ENCODE data around the gene CASR.

Gene CASR

DNA sequence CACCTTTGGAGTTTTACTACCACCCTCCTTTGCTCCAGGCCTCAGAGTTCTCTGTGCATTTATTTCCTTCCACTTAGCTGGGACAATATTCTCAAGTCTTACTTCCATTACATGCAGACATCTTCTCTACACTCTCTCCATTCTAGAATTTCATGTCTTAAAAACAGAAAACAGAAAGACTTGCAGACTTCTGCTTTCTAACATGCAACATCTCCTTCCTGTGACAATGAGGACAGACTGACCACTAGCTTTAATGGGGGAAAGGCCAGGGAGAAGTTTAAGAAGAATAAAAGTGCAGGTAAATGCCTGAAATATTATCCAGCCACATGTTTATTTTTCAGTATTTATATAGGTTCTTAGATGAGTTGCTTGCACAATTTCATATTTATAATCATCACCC, 124.5 kb downstream of the CASR start (continued):
- TF ChIP-seq, protein P1, sequence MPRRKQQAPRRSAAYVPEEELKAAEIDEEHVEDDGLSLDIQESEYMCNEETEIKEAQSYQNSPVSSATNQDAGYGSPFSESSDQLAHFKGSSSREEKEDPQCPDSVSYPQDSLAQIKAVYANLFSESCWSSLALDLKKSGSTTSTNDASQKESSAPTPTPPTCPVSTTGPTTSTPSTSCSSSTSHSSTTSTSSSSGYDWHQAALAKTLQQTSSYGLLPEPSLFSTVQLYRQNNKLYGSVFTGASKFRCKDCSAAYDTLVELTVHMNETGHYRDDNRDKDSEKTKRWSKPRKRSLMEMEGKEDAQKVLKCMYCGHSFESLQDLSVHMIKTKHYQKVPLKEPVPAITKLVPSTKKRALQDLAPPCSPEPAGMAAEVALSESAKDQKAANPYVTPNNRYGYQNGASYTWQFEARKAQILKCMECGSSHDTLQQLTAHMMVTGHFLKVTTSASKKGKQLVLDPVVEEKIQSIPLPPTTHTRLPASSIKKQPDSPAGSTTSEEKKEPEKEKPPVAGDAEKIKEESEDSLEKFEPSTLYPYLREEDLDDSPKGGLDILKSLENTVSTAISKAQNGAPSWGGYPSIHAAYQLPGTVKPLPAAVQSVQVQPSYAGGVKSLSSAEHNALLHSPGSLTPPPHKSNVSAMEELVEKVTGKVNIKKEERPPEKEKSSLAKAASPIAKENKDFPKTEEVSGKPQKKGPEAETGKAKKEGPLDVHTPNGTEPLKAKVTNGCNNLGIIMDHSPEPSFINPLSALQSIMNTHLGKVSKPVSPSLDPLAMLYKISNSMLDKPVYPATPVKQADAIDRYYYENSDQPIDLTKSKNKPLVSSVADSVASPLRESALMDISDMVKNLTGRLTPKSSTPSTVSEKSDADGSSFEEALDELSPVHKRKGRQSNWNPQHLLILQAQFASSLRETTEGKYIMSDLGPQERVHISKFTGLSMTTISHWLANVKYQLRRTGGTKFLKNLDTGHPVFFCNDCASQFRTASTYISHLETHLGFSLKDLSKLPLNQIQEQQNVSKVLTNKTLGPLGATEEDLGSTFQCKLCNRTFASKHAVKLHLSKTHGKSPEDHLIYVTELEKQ (tag by site-specific recombination; IDR thresholded peaks at IDR 0.05; ENCODE audit: borderline replicate concordance), result no peak
- TF ChIP-seq KLF7 (tag by site-specific recombination; IDR thresholded peaks at IDR 0.05; ENCODE audit: borderline replicate concordance), result no peak
- no peak for TF ChIP-seq ZBTB20 (tag by site-specific recombination; IDR thresholded peaks at IDR 0.05)
- TF ChIP-seq ZBTB1 (tag by site-specific recombination; IDR thresholded peaks at IDR 0.05), result no peak
- TF ChIP-seq, protein P2, sequence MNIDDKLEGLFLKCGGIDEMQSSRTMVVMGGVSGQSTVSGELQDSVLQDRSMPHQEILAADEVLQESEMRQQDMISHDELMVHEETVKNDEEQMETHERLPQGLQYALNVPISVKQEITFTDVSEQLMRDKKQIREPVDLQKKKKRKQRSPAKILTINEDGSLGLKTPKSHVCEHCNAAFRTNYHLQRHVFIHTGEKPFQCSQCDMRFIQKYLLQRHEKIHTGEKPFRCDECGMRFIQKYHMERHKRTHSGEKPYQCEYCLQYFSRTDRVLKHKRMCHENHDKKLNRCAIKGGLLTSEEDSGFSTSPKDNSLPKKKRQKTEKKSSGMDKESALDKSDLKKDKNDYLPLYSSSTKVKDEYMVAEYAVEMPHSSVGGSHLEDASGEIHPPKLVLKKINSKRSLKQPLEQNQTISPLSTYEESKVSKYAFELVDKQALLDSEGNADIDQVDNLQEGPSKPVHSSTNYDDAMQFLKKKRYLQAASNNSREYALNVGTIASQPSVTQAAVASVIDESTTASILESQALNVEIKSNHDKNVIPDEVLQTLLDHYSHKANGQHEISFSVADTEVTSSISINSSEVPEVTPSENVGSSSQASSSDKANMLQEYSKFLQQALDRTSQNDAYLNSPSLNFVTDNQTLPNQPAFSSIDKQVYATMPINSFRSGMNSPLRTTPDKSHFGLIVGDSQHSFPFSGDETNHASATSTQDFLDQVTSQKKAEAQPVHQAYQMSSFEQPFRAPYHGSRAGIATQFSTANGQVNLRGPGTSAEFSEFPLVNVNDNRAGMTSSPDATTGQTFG (tag by site-specific recombination; IDR thresholded peaks at IDR 0.05; ENCODE audit: borderline replicate concordance), result no peak
- no peak for TF ChIP-seq ZNF423 (tag by site-specific recombination; IDR thresholded peaks at IDR 0.05)
- no peak for TF ChIP-seq BCL11B (tag by site-specific recombination; IDR thresholded peaks at IDR 0.05; ENCODE audit: low read depth)

DNA sequence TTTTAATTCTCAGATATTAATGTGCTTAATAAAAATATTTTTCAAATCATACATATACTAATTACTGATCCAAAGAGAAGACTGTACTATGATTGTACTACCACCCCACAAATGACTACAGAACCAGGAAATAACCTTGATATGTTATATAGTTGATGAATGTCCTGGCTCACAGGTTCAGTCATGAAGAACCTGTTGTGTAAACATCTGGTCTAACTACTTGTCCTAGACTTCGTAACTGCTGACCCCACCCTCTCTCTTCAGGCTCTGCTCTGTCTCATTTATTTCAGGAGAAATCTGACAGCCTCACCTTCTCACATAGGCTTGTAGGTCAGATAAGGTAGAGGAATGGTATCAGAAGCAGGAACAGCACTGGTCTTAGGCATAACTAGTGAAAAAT, 126.9 kb downstream of the CASR start:
- CTCF ChIA-PET, result no interaction called here
- TF ChIP-seq ZNF529 (tag by site-specific recombination; IDR thresholded peaks at IDR 0.05; ENCODE audit: insufficient replicate concordance) (no peak), ZNF157 (tag by site-specific recombination; IDR thresholded peaks at IDR 0.05) (no peak), ZNF777 (tag by site-specific recombination; IDR thresholded peaks at IDR 0.05; ENCODE audit: borderline replicate concordance) (no peak), ZNF747 (tag by site-specific recombination; IDR thresholded peaks at IDR 0.05) (no peak), SP3 (tag by site-specific recombination; IDR thresholded peaks at IDR 0.05) (no peak), ZBTB17 (tag by site-specific recombination; IDR thresholded peaks at IDR 0.05) (no peak), ZNF623 (tag by site-specific recombination; IDR thresholded peaks at IDR 0.05) (no peak), ZSCAN30 (tag by site-specific recombination; IDR thresholded peaks at IDR 0.05) (no peak), ZNF677 (tag by site-specific recombination; IDR thresholded peaks at IDR 0.05) (no peak), ZNF549 (tag by site-specific recombination; IDR thresholded peaks at IDR 0.05) (no peak), BCL11B (tag by site-specific recombination; IDR thresholded peaks at IDR 0.05; ENCODE audit: low read depth) (no peak), KLF10 (tag by site-specific recombination; IDR thresholded peaks at IDR 0.05) (no peak), KLF9 (tag by site-specific recombination; IDR thresholded peaks at IDR 0.05; ENCODE audit: low read depth) (no peak)
- TF ChIP-seq, protein P1 (tag by site-specific recombination; IDR thresholded peaks at IDR 0.05; ENCODE audit: borderline replicate concordance), result no peak
- TF ChIP-seq, protein P3, sequence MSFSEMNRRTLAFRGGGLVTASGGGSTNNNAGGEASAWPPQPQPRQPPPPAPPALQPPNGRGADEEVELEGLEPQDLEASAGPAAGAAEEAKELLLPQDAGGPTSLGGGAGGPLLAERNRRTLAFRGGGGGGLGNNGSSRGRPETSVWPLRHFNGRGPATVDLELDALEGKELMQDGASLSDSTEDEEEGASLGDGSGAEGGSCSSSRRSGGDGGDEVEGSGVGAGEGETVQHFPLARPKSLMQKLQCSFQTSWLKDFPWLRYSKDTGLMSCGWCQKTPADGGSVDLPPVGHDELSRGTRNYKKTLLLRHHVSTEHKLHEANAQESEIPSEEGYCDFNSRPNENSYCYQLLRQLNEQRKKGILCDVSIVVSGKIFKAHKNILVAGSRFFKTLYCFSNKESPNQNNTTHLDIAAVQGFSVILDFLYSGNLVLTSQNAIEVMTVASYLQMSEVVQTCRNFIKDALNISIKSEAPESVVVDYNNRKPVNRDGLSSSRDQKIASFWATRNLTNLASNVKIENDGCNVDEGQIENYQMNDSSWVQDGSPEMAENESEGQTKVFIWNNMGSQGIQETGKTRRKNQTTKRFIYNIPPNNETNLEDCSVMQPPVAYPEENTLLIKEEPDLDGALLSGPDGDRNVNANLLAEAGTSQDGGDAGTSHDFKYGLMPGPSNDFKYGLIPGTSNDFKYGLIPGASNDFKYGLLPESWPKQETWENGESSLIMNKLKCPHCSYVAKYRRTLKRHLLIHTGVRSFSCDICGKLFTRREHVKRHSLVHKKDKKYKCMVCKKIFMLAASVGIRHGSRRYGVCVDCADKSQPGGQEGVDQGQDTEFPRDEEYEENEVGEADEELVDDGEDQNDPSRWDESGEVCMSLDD (tag by site-specific recombination; IDR thresholded peaks at IDR 0.05), result no peak
- TF ChIP-seq, protein P4, sequence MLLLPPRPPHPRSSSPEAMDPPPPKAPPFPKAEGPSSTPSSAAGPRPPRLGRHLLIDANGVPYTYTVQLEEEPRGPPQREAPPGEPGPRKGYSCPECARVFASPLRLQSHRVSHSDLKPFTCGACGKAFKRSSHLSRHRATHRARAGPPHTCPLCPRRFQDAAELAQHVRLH (tag by site-specific recombination; IDR thresholded peaks at IDR 0.05), result no peak
- TF ChIP-seq, protein P5, sequence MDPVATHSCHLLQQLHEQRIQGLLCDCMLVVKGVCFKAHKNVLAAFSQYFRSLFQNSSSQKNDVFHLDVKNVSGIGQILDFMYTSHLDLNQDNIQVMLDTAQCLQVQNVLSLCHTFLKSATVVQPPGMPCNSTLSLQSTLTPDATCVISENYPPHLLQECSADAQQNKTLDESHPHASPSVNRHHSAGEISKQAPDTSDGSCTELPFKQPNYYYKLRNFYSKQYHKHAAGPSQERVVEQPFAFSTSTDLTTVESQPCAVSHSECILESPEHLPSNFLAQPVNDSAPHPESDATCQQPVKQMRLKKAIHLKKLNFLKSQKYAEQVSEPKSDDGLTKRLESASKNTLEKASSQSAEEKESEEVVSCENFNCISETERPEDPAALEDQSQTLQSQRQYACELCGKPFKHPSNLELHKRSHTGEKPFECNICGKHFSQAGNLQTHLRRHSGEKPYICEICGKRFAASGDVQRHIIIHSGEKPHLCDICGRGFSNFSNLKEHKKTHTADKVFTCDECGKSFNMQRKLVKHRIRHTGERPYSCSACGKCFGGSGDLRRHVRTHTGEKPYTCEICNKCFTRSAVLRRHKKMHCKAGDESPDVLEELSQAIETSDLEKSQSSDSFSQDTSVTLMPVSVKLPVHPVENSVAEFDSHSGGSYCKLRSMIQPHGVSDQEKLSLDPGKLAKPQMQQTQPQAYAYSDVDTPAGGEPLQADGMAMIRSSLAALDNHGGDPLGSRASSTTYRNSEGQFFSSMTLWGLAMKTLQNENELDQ (tag by site-specific recombination; IDR thresholded peaks at IDR 0.05; ENCODE audit: low read depth), result no peak

More for the DNA sequence above, 126.9 kb downstream of the CASR start:
- H3K36me3 ChIP-seq (ENCODE audit: control insufficient read depth in 2 of 2, insufficient read depth in 1 of 2, low read length in 2 of 2), result no peaks in the 10 kb centered on the region
- H3K4me1 ChIP-seq (ENCODE audit: control insufficient read depth, insufficient read depth, low read length), result no peaks in the 10 kb centered on the region
- H3K9me3 ChIP-seq (ENCODE audit: control insufficient read depth, insufficient read depth, low read depth, low read length), result no peaks in the 10 kb centered on the region
- no peak overlapping the region for H3K4me3 ChIP-seq (ENCODE audit: low read depth, low read length)
- H3K27ac ChIP-seq (ENCODE audit: extremely low read depth, low read depth, low read length), result no peak overlapping the region
- POLR2A ChIA-PET, result no interaction called here
